Suprapubic skin (tissue), 4 donors: ENCODE data around the gene MS4A7. TPM values are rescaled to one million over a fixed set of nuclear protein-coding genes. Genes with fewer than 3 reads are reported as not detected.
A peak's percentile ranks its signal among the peaks of the same experiment; 100 is the strongest.

Source experiments
- DNase-seq, 2 donors: peaks; one replicate each; pipeline ENCODE4 v3.0.0-alpha.2; 2019; ENCODE audit warnings: low spot score in 2 of 2
- H3K27ac ChIP-seq: fragments of 200-600 bp; sonication (generic); one replicate; pipeline ENCODE4 v1.5.1; 2019
- H3K27me3 ChIP-seq: fragments of 200-600 bp; sonication (generic); one replicate; pipeline ENCODE4 v1.5.1; 2019
- H3K36me3 ChIP-seq: fragments of 200-600 bp; sonication (generic); one replicate; pipeline ENCODE4 v1.5.1; 2019
- H3K4me1 ChIP-seq: fragments of 200-600 bp; sonication (generic); one replicate; pipeline ENCODE4 v1.5.1; 2019
- H3K4me3 ChIP-seq: fragments of 200-600 bp; sonication (generic); one replicate; pipeline ENCODE4 v1.5.1; 2019; ENCODE audit warnings: mild to moderate bottlenecking
- H3K9me3 ChIP-seq: fragments of 200-600 bp; sonication (generic); one replicate; pipeline ENCODE4 v1.5.1; 2019
- CTCF ChIP-seq, 2 donors: fragments of 200-600 bp in 1 of 2; fragments of 450-650 bp in 1 of 2; sonication (generic) in 1 of 2; IDR thresholded peaks; one replicate each; pipeline ENCODE4 v1.5.1; 2016 to 2019; ENCODE audit warnings: antibody characterized with exemption in 2 of 2, mild to moderate bottlenecking in 1 of 2, moderate library complexity in 1 of 2
- EP300 ChIP-seq: sonication (generic); formaldehyde crosslinking; IDR thresholded peaks from one replicate; pipeline ENCODE4 v1.6.1; 2017; ENCODE audit warnings: antibody characterized with exemption
- POLR2A ChIP-seq, 2 donors: fragments of 450-650 bp; IDR thresholded peaks; one replicate each; pipeline ENCODE4 v1.6.1; 2017; ENCODE audit warnings: antibody characterized with exemption in 2 of 2, mild to moderate bottlenecking in 2 of 2, moderate library complexity in 2 of 2
- POLR2AphosphoS5 ChIP-seq, 3 donors: sonication (generic); formaldehyde crosslinking; IDR thresholded peaks; one replicate each; pipeline ENCODE4 v1.6.1; 2017; ENCODE audit warnings: antibody characterized with exemption in 3 of 3
- WGBS: methylation state at CpG from one replicate; pipeline ENCODE4 v1.1.5; 2018; 5-methylcytosine and 5-hydroxymethylcytosine counted together
- total RNA-seq, 4 donors: library from RNA; depleted of rRNA; stranded (reverse); fragments of >200 nt; gene quantifications; one replicate each; pipeline ENCODE4 v1.1.0, GENCODE V29; 2016

The MS4A7 gene, protein sequence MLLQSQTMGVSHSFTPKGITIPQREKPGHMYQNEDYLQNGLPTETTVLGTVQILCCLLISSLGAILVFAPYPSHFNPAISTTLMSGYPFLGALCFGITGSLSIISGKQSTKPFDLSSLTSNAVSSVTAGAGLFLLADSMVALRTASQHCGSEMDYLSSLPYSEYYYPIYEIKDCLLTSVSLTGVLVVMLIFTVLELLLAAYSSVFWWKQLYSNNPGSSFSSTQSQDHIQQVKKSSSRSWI
- 1 to 10 TPM in 3 of 4 donors, under 1 TPM in 1; 0.86 to 9.5 (median 4.2) TPM for total RNA-seq

- no peaks in the 10 kb centered on the region for H3K4me1 ChIP-seq
- no peaks in the 10 kb centered on the region for H3K27me3 ChIP-seq
- peak within 1 kb of the TSS; percentile 40 for H3K27ac ChIP-seq
- 61% methylated on average over 3 of the region's 3 CpGs for WGBS
- H3K4me3 ChIP-seq, result peak within 1 kb of the TSS; percentile 33
- H3K9me3 ChIP-seq, result no peaks in the 10 kb centered on the region
- no peaks in the 10 kb centered on the region for H3K36me3 ChIP-seq
- DNase-seq, result no peak
- no peak for TF ChIP-seq POLR2AphosphoS5 (IDR thresholded peaks at IDR 0.05)
- no peak for TF ChIP-seq EP300
- peak in 1 of 2 donors; percentile 55 for TF ChIP-seq POLR2A (IDR thresholded peaks at IDR 0.05)
Observed at GRCh38 chr11:60378354-60378753, at the start of gene MS4A7. Gene MS4A7 (plus strand): TSS chr11:60378532. CDS start chr11:60383142, 4,610 bp downstream.

DNA sequence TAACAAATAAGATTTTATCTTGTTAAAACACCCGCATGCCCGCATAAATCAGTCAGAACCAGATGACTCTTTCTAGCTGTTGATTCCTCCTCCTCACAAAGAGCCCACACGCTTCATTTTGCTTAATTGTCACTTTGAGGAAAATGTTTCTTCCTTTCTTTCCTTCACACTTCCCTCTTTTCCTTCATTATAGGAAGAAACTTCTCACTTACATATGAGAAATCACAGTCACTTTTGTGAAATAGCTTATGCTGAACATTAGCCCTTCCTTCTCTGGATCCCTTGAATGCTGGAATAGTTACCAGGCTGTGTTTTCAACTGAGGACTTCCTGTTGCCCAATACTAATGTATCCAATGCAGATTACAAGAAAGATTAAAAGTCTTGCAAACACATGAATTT, 45.5 kb upstream of the MS4A7 start:
- no peak for DNase-seq
- H3K4me1 ChIP-seq, result no peaks in the 10 kb centered on the region
- TF ChIP-seq POLR2A (IDR thresholded peaks at IDR 0.05) (no peak), CTCF (IDR thresholded peaks at IDR 0.05) (no peak), POLR2AphosphoS5 (IDR thresholded peaks at IDR 0.05) (no peak), EP300 (no peak)
- H3K36me3 ChIP-seq, result no peaks in the 10 kb centered on the region
- peaks cover 4% of the 10 kb centered on the region for H3K9me3 ChIP-seq
- H3K4me3 ChIP-seq, result no peak overlapping the region
- WGBS, result 42% methylated on average over 3 of the region's 3 CpGs
- H3K27ac ChIP-seq, result no peak overlapping the region
- H3K27me3 ChIP-seq, result no peaks in the 10 kb centered on the region

- H3K27me3 ChIP-seq, result no peaks in the 10 kb centered on the region
- TF ChIP-seq CTCF (IDR thresholded peaks at IDR 0.05) (peak; percentile 24 to 68), EP300 (no peak), POLR2A (IDR thresholded peaks at IDR 0.05) (no peak), POLR2AphosphoS5 (IDR thresholded peaks at IDR 0.05) (no peak)
- no peaks in the 10 kb centered on the region for H3K36me3 ChIP-seq
- no peak overlapping the region for H3K27ac ChIP-seq
- WGBS, result 24% methylated on average over 2 of the region's 2 CpGs
- H3K4me3 ChIP-seq, result no peak overlapping the region
- H3K4me1 ChIP-seq, result no peaks in the 10 kb centered on the region
- DNase-seq, result peak in 1 of 2 donors; percentile 63
- peaks cover 4% of the 10 kb centered on the region for H3K9me3 ChIP-seq
Observed at GRCh38 chr11:60334005-60334620, 44.2 kb upstream of the MS4A7 start.

- no peaks in the 10 kb centered on the region for H3K9me3 ChIP-seq
- no peak overlapping the region for H3K27ac ChIP-seq
- no peak for TF ChIP-seq CTCF (IDR thresholded peaks at IDR 0.05)
- TF ChIP-seq POLR2AphosphoS5 (IDR thresholded peaks at IDR 0.05), result no peak
- TF ChIP-seq POLR2A (IDR thresholded peaks at IDR 0.05), result no peak
- TF ChIP-seq EP300, result no peak
- WGBS, result 87% methylated on average over 7 of the region's 7 CpGs
- no peak overlapping the region for H3K4me3 ChIP-seq
- no peaks in the 10 kb centered on the region for H3K4me1 ChIP-seq
- no peak for DNase-seq
- H3K36me3 ChIP-seq, result no peaks in the 10 kb centered on the region
- H3K27me3 ChIP-seq, result no peaks in the 10 kb centered on the region
Observed at GRCh38 chr11:60336767-60337391, 41.5 kb upstream of the MS4A7 start.

DNA sequence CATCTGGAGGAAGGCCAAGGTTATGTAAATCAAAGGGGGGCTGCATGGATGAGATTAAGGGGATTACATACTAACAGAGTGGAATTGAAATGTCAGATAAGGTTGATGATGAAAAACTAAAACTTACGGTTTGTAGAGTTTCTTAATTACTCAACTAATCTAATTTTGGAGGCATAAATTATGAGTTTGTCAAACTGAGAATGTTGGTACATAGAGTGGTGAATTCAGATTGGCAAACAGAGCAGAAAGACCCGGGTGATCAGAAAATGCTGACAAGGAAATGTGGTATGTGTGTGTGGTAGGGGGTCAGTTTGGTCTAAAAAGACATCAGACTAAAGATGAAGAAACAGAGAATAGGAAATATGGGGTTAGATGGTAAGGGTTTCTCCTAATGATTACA, 40.3 kb upstream of the MS4A7 start:
- H3K4me3 ChIP-seq, result no peak overlapping the region
- no peaks in the 10 kb centered on the region for H3K36me3 ChIP-seq
- WGBS, result 57% methylated on average over 2 of the region's 2 CpGs
- H3K27ac ChIP-seq, result no peak overlapping the region
- H3K27me3 ChIP-seq, result no peaks in the 10 kb centered on the region
- H3K4me1 ChIP-seq, result no peaks in the 10 kb centered on the region
- TF ChIP-seq POLR2AphosphoS5 (IDR thresholded peaks at IDR 0.05), result no peak
- no peak for TF ChIP-seq EP300
- no peak for TF ChIP-seq CTCF (IDR thresholded peaks at IDR 0.05)
- TF ChIP-seq POLR2A (IDR thresholded peaks at IDR 0.05), result no peak
- H3K9me3 ChIP-seq, result no peaks in the 10 kb centered on the region
- DNase-seq, result no peak
